ENCODE measurements around the gene NOVA2. TPM values are rescaled to one million over a fixed set of nuclear protein-coding genes. Genes with fewer than 3 reads are reported as not detected.
A peak's percentile ranks its signal among the peaks of the same experiment; 100 is the strongest.

Gene NOVA2
- total and polyA plus RNA-seq, 2 of the 8 experiments (the other 6 are each of a cell fraction or from before 2014, with no cell fraction given) = 3.2 to 24.6 TPM

GRCh38 chr19:45962021-45962420, 11.6 kb downstream of the NOVA2 start:
- no peak overlapping the region for H3K9ac ChIP-seq (replicated peaks in 1 of 4; ENCODE audit: extremely low read depth in 1 of 4, low read depth in 3 of 4, low read length in 3 of 4)
- no peak overlapping the region for H2BK20ac ChIP-seq (ENCODE audit: low read length)
- no peak overlapping the region for H2BK120ac ChIP-seq (replicated peaks; ENCODE audit: low read depth, low read length)
- H3K79me1 ChIP-seq (ENCODE audit: low read depth, low read length) = no peaks in the 10 kb centered on the region
- no peak overlapping the region for H3K27ac ChIP-seq (ENCODE audit: low read depth, low read length)
- no peak overlapping the region for H4K8ac ChIP-seq (ENCODE audit: extremely low read depth, insufficient read depth, low read length)
- no peak overlapping the region for H3K23ac ChIP-seq (ENCODE audit: insufficient read length)
- no peak overlapping the region for H4K91ac ChIP-seq (replicated peaks; ENCODE audit: insufficient read length, low read length)
- H2BK5ac ChIP-seq (ENCODE audit: low read depth, low read length) = no peak overlapping the region
- no peak overlapping the region for H3K4me3 ChIP-seq (ENCODE audit: extremely low read depth in 1 of 4, insufficient read depth in 2 of 4, low read depth in 3 of 4, low read length in 4 of 4)
- ChIA-PET CTCF (ENCODE audit: partially characterized antibody) (interaction anchor here (1.0 to 2.4 kb wide), 4 partner anchors 10 to 116 kb away, joined by 3 to 6 read pairs (median 4); no protein-coding TSS in a partner anchor), POLR2A (ENCODE audit: partially characterized antibody) (interaction anchor here (0.6 kb wide), 1 partner anchor 1456 kb away, joined by 4 read pairs; no protein-coding TSS in a partner anchor)
- H3K9me3 ChIP-seq (ENCODE audit: insufficient read depth in 2 of 2, low read depth in 1 of 2, low read length in 1 of 2) = no peaks in the 10 kb centered on the region
- peaks cover 0 to 2% (median 0%) of the 10 kb centered on the region in 4 experiments; a peak in 1 of 7 replicates for H3K27me3 ChIP-seq (replicated peaks in 1 of 4; ENCODE audit: control insufficient read depth in 3 of 4, extremely low read depth in 1 of 4, insufficient read depth in 3 of 4, low read length in 3 of 4)
- TF ChIP-seq JUND (IDR thresholded peaks at IDR 0.05; ENCODE audit: low read length) (no peak), CREB1 (IDR thresholded peaks at IDR 0.05) (no peak), PHF8 (conservative IDR thresholded peaks at IDR 0.05; ENCODE audit: low read depth, low read length) (no peak), POLR2AphosphoS5 (IDR thresholded peaks at IDR 0.05; ENCODE audit: low read depth, low read length) (no peak), HDAC6 (IDR thresholded peaks at IDR 0.05; ENCODE audit: low read depth, low read length) (no peak)
- 92% methylated on average over 15 of the region's 15 CpGs; no CpG with 5 or more reads in 1 of the 2 experiments for WGBS, 2 experiments (ENCODE audit: extremely low coverage in 1 of 2, insufficient coverage in 1 of 2, insufficient read length in 1 of 2, insufficient replicate concordance in 2 of 2, low coverage in 1 of 2, low lambda C conversion rate in 2 of 2, missing lambda C conversion rate in 1 of 2)
- H3K14ac ChIP-seq (ENCODE audit: insufficient read length) = no peak overlapping the region
- H2BK12ac ChIP-seq (ENCODE audit: low read depth, low read length) = 0 out of 2 replicates have a peak overlapping the region, but pooled peaks have one; percentile 23
- FAIRE-seq (no peak), DNase-seq (ENCODE audit: low read depth in 1 of 2, low spot score in 2 of 2) (no peak)
- H3K79me2 ChIP-seq (ENCODE audit: control insufficient read depth in 1 of 2, insufficient read depth in 2 of 2, low read length in 2 of 2) = no peaks in the 10 kb centered on the region
- H4K5ac ChIP-seq (ENCODE audit: insufficient read length, low read depth, low read length) = no peak overlapping the region
- H2AFZ ChIP-seq (ENCODE audit: low read length) = no peak overlapping the region
- H3K4me2 ChIP-seq (ENCODE audit: insufficient read depth in 1 of 2, low read depth in 2 of 2, low read length in 2 of 2) = no peak overlapping the region
- H3K18ac ChIP-seq (ENCODE audit: extremely low read depth, low read length) = no peak overlapping the region
- no peak overlapping the region for H3K56ac ChIP-seq (replicated peaks; ENCODE audit: insufficient read length, low read depth, low read length)
- H3K23me2 ChIP-seq (ENCODE audit: low read depth, low read length) = peaks cover 6% of the 10 kb centered on the region; the same call in 1 of the 2 replicates
- no peak overlapping the region for H2BK15ac ChIP-seq (ENCODE audit: low read length)
- peaks cover 0 to 10% (median 3%) of the 10 kb centered on the region in 4 experiments; a peak in 3 of 8 replicates for H3K36me3 ChIP-seq (ENCODE audit: control insufficient read depth in 2 of 4, insufficient read depth in 4 of 4, low read length in 3 of 4)
- no peak overlapping the region for H3K4ac ChIP-seq (replicated peaks; ENCODE audit: insufficient read length, low read depth, low read length)
- H3K4me1 ChIP-seq (replicated peaks in 1 of 4; ENCODE audit: control insufficient read depth in 3 of 4, insufficient read depth in 4 of 4, low read length in 3 of 4) = peaks cover 0 to 9% (median 2%) of the 10 kb centered on the region in 4 experiments; a peak in 4 of 7 replicates
- H4K20me1 ChIP-seq (replicated peaks in 1 of 2; ENCODE audit: control insufficient read depth in 1 of 2, insufficient read depth in 2 of 2, low read length in 2 of 2) = peaks cover 0 to 4% of the 10 kb centered on the region in 2 experiments
- H2AK5ac ChIP-seq (ENCODE audit: low read depth, low read length) = no peak overlapping the region; the same call in 1 of the 2 replicates
